CD14-positive monocyte (primary cell): ENCODE results near the gene MRTFA. TPM values are rescaled to one million over a fixed set of nuclear protein-coding genes. Genes with fewer than 3 reads are reported as not detected.

Experiments
- DNase-seq, 3 donors: peaks; one replicate each; pipeline ENCODE4 v3.0.0-alpha.2; 2011 to 2022
- H2AFZ ChIP-seq: 2 replicates; pipeline ENCODE4 v1.6.0; 2012; ENCODE audit warnings: mild to moderate bottlenecking, low read depth, low read length, inconsistent platforms; ENCODE audit not compliant: insufficient read depth, poor library complexity, severe bottlenecking
- H3K27ac ChIP-seq, 2 donors: 1 replicate in 1 of 2; 2 replicates in 1 of 2; pipeline ENCODE4 v1.5.1; 2012 to 2013; ENCODE audit warnings: low read length in 2 of 2, control low read depth in 1 of 2, inconsistent platforms in 1 of 2, low read depth in 1 of 2, mild to moderate bottlenecking in 1 of 2
- H3K27me3 ChIP-seq, 2 donors: one replicate each; pipeline versions ENCODE4 v1.6.0 to v1.6.1; 2011 to 2013; ENCODE audit warnings: low read length in 2 of 2; ENCODE audit not compliant: control insufficient read depth in 2 of 2, insufficient read depth in 2 of 2
- H3K36me3 ChIP-seq, 2 donors: replicated peaks in 1 of 2; 1 replicate in 1 of 2; 2 replicates in 1 of 2; pipeline versions ENCODE4 v1.5.1 to v1.6.1; 2012 to 2013; ENCODE audit warnings: low read length in 2 of 2, control low read depth in 1 of 2, inconsistent platforms in 1 of 2, mild to moderate bottlenecking in 1 of 2; ENCODE audit not compliant: insufficient read depth in 2 of 2, control insufficient read depth in 1 of 2
- H3K4me1 ChIP-seq, 2 donors: 1 replicate in 1 of 2; 2 replicates in 1 of 2; pipeline versions ENCODE4 v1.5.1 to v1.6.1; 2012 to 2013; ENCODE audit warnings: low read length in 2 of 2, control low read depth in 1 of 2, inconsistent platforms in 1 of 2, mild to moderate bottlenecking in 1 of 2, moderate library complexity in 1 of 2; ENCODE audit not compliant: insufficient read depth in 2 of 2, control insufficient read depth in 1 of 2
- H3K4me2 ChIP-seq: replicated peaks from 2 replicates; pipeline ENCODE3; 2012; ENCODE audit warnings: low read length, moderate library complexity, mild to moderate bottlenecking; ENCODE audit not compliant: poor library complexity, severe bottlenecking; ENCODE audit errors: extremely low read depth
- H3K4me3 ChIP-seq, 3 experiments: fragments of 200-600 bp in 1 of 3; sonication (generic) in 1 of 3; replicated peaks in 1 of 3; 1 replicate in 2 of 3; 2 replicates in 1 of 3; pipeline ENCODE4 v1.5.1; 2011 to 2013; ENCODE audit warnings: low read length in 3 of 3, mild to moderate bottlenecking in 3 of 3, control low read depth in 2 of 3, low read depth in 2 of 3, inconsistent platforms in 1 of 3, moderate library complexity in 1 of 3
- H3K79me2 ChIP-seq: 2 replicates; pipeline ENCODE4 v1.6.0; 2012; ENCODE audit warnings: mild to moderate bottlenecking, control low read depth, inconsistent platforms, low read length, moderate library complexity; ENCODE audit not compliant: insufficient read depth
- H3K9ac ChIP-seq: 2 replicates; pipeline ENCODE4 v1.6.0; 2017; ENCODE audit warnings: low read length, mild to moderate bottlenecking; ENCODE audit not compliant: insufficient read depth, poor library complexity, severe bottlenecking
- H3K9me3 ChIP-seq, 2 donors: replicated peaks in 1 of 2; 1 replicate in 1 of 2; 2 replicates in 1 of 2; pipeline versions ENCODE4 v1.5.1 to v1.6.1; 2012 to 2013; ENCODE audit warnings: low read length in 2 of 2, control low read depth in 1 of 2; ENCODE audit not compliant: control insufficient read depth in 1 of 2, insufficient read depth in 1 of 2
- H4K20me1 ChIP-seq: 2 replicates; pipeline ENCODE4 v1.6.0; 2012; ENCODE audit warnings: mild to moderate bottlenecking, low read length, control low read depth, moderate library complexity; ENCODE audit not compliant: insufficient read depth
- H3K27ac Mint-ChIP-seq, 7 donors: one replicate each; pipeline ENCODE4 v1.8.0; 2020; ENCODE audit warnings: mild to moderate bottlenecking in 7 of 7, mixed read lengths in 7 of 7, moderate library complexity in 6 of 7, inconsistent platforms in 2 of 7
- H3K27me3 Mint-ChIP-seq, 3 donors: one replicate each; pipeline ENCODE4 v1.8.0; 2021 to 2022; ENCODE audit warnings: low read depth in 3 of 3, mild to moderate bottlenecking in 3 of 3, mixed read lengths in 3 of 3, moderate library complexity in 3 of 3, inconsistent platforms in 1 of 3
- H3K36me3 Mint-ChIP-seq, 2 donors: one replicate each; pipeline ENCODE4 v1.8.0; 2020; ENCODE audit warnings: mixed read lengths in 2 of 2, inconsistent platforms in 1 of 2, mild to moderate bottlenecking in 1 of 2
- H3K4me1 Mint-ChIP-seq: one replicate; pipeline ENCODE4 v1.8.0; 2020; ENCODE audit warnings: mild to moderate bottlenecking, mixed read lengths
- H3K4me3 Mint-ChIP-seq, 2 donors: one replicate each; pipeline ENCODE4 v1.8.0; 2020; ENCODE audit warnings: mild to moderate bottlenecking in 2 of 2, mixed read lengths in 2 of 2, moderate library complexity in 1 of 2
- H3K9me3 Mint-ChIP-seq, 7 donors: one replicate each; pipeline ENCODE4 v1.8.0; 2020 to 2022; ENCODE audit warnings: mixed read lengths in 7 of 7, mild to moderate bottlenecking in 6 of 7, moderate library complexity in 6 of 7, inconsistent platforms in 2 of 7
- WGBS: methylation state at CpG from one replicate; pipeline ENCODE4 v1.1.5; 2013; ENCODE audit warnings: missing lambda C conversion rate; ENCODE audit not compliant: insufficient coverage; 5-methylcytosine and 5-hydroxymethylcytosine counted together
- intact Hi-C, 2 donors: fragments of 100-400 bp; cut with micrococcal nuclease; formaldehyde crosslinking; loops; one replicate each; pipeline versions ENCODE4 v1.15.0 to v1.15.1; 2023
- polyA plus RNA-seq, 3 donors: library from polyadenylated mRNA; depleted of rRNA in 1 of 3; unstranded in 2 of 3; stranded (reverse) in 1 of 3; fragments of 300-500 nt in 2 of 3; fragments of >200 nt in 1 of 3; fragmentation: Illumina TruSeq in 2 of 3; gene quantifications; 1 replicate in 2 of 3; 2 replicates in 1 of 3; pipeline ENCODE4 v1.2.3, GENCODE V29; 2012 to 2021
- TF ChIP-seq, protein P1 (sequence below): fragments of 200-600 bp; IDR thresholded peaks from one replicate; pipeline ENCODE4 v1.8.0; 2022; ENCODE audit warnings: antibody characterized with exemption, mild to moderate bottlenecking

The MRTFA gene
- polyA plus RNA-seq, 3 donors, result 14.1 to 33.8 (median 18.9) TPM

DNA sequence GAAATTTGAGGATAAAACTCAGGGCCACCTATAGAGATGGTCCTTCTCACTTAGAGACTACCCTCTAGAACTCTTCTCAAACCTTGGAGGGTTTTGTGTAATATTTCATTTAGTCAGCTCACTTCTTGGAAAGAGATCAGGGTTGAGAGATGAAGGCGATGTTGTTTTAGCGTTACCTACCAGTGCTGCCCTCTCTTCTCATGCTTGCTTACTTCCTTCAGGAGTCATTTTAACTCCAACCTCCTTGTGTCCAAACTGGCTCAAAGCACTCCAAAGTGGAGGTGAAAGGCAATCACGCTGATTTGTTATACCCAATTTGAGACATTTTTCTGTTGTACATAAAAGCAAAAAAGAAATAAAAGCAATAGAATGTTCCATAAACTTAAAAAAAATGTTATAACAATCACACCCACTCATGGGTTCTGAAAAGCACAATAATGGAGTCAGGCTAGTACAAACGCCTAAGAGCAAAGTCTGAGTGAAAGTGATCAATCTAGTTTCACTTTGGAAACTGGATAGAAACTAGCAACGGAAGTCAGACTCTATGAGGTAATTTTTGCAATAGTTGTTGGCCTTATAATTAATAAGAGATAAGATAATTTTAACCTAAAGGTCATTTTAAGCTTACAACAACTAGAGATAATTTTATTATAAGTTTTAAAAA is 117.1 kb downstream of the MRTFA start:
- Histone ChIP-seq H3K36me3 (peaks cover 4 to 41% of the 10 kb centered on the region in 2 donors), H3K9me3 (no peaks in the 10 kb centered on the region), H2AFZ (no peak overlapping the region), H3K9ac (no peak overlapping the region), H3K4me1 (no peaks in the 10 kb centered on the region), H3K27me3 (no peaks in the 10 kb centered on the region), H3K27ac (peak overlapping the region in 1 of 2 donors; percentile 50), H3K4me3 (no peak overlapping the region), H3K79me2 (peaks cover 34% of the 10 kb centered on the region), H4K20me1 (peaks cover 9% of the 10 kb centered on the region), H3K4me2 (no peak overlapping the region)
- Mint-ChIP-seq H3K27me3 (no peaks in the 10 kb centered on the region), H3K4me3 (no peak overlapping the region), H3K9me3 (no peaks in the 10 kb centered on the region), H3K36me3 (peaks cover 35 to 58% of the 10 kb centered on the region in 2 donors), H3K4me1 (peaks cover 8% of the 10 kb centered on the region), H3K27ac (peak overlapping the region in 3 of 7 donors; percentile 46 to 78 (median 64))
- 60% methylated on average over 1 of the region's 5 CpGs for WGBS
- TF ChIP-seq, protein P1, sequence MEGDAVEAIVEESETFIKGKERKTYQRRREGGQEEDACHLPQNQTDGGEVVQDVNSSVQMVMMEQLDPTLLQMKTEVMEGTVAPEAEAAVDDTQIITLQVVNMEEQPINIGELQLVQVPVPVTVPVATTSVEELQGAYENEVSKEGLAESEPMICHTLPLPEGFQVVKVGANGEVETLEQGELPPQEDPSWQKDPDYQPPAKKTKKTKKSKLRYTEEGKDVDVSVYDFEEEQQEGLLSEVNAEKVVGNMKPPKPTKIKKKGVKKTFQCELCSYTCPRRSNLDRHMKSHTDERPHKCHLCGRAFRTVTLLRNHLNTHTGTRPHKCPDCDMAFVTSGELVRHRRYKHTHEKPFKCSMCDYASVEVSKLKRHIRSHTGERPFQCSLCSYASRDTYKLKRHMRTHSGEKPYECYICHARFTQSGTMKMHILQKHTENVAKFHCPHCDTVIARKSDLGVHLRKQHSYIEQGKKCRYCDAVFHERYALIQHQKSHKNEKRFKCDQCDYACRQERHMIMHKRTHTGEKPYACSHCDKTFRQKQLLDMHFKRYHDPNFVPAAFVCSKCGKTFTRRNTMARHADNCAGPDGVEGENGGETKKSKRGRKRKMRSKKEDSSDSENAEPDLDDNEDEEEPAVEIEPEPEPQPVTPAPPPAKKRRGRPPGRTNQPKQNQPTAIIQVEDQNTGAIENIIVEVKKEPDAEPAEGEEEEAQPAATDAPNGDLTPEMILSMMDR, result no peak
- intact Hi-C loops, result no loop called here
- no peak for DNase-seq

DNA sequence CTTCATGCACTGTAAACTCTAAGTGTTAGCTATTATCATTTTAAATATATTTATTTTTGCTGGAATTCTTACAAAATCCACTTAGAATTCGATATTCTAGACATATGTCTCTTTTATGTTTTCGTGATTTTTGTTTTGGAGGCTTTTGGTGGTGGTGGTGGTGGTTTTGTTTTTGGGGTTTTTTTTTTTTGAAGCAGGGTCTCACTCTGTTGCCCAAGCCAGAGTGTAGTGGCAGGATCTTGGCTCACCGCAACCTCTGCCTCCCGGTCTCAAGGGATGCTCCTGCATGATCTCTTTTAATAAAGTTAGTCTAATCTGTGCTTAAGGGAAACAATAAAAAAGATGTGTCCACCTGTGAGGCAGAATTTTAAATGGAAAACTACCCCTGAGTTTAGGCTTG is 117.7 kb downstream of the MRTFA start:
- peaks cover 35 to 59% of the 10 kb centered on the region in 2 donors for H3K36me3 Mint-ChIP-seq
- no peak overlapping the region for H3K9ac ChIP-seq
- peaks cover 4 to 41% of the 10 kb centered on the region in 2 donors for H3K36me3 ChIP-seq
- no peak overlapping the region for H3K4me3 ChIP-seq
- intact Hi-C loops, result no loop called here
- H3K4me1 ChIP-seq, result no peaks in the 10 kb centered on the region
- no peak overlapping the region for H2AFZ ChIP-seq
- H3K4me2 ChIP-seq, result no peak overlapping the region
- H3K4me3 Mint-ChIP-seq, result no peak overlapping the region
- WGBS, result 89% methylated on average over 2 of the region's 4 CpGs
- no peaks in the 10 kb centered on the region for H3K9me3 ChIP-seq
- H3K9me3 Mint-ChIP-seq, result no peaks in the 10 kb centered on the region
- H3K79me2 ChIP-seq, result peaks cover 28% of the 10 kb centered on the region
- no peaks in the 10 kb centered on the region for H3K27me3 ChIP-seq
- H3K27ac ChIP-seq, result peak overlapping the region in 1 of 2 donors; percentile 50
- DNase-seq, result no peak
- H3K4me1 Mint-ChIP-seq, result peaks cover 8% of the 10 kb centered on the region
- H3K27me3 Mint-ChIP-seq, result no peaks in the 10 kb centered on the region
- TF ChIP-seq, protein P1, result no peak
- peaks cover 4% of the 10 kb centered on the region for H4K20me1 ChIP-seq
- H3K27ac Mint-ChIP-seq, result peak overlapping the region in 4 of 7 donors; percentile 61 to 78 (median 70)
